ENCODE results near the gene CRADD.
"Not testable (repeated sequence)": the region's sequence is repeated elsewhere in the genome, so short reads cannot be mapped to it uniquely, and the experiment has no call there.

The CRADD gene

GRCh38 chr12:93706824-93707223 lies 29.6 kb downstream of the CRADD start:
- no peak for DNase-seq (ENCODE audit: low read depth in 2 of 2)

- DNase-seq (ENCODE audit: low read depth in 2 of 2), result no peak
These were observed 30.7 kb downstream of the CRADD start for GRCh38 chr12:93707836-93708235.

GRCh38 chr12:93708952-93709351 lies 31.8 kb downstream of the CRADD start:
- DNase-seq (ENCODE audit: low read depth in 2 of 2), result no peak

- no peak for DNase-seq (ENCODE audit: low read depth in 2 of 2)
These were observed 32.2 kb downstream of the CRADD start for GRCh38 chr12:93709386-93709785.

DNA sequence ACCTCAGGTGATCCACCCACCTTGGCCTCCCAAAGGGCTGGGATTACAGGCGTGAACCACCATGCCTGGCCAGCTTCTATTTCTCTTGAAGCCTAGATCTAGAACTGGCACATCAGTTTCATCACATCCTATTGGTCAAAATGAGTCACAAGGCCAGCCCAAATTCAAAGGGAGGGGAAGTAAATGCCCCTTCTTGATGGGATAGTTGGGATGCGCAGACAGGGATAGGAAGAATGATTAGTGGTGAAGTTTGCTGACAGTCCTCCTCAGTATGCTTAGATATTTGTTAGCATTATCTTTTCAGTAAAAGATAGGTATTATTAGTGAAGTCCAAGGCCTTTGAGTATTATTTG lies 33.4 kb downstream of the CRADD start:
- no peak for DNase-seq (ENCODE audit: low read depth in 2 of 2)

DNA sequence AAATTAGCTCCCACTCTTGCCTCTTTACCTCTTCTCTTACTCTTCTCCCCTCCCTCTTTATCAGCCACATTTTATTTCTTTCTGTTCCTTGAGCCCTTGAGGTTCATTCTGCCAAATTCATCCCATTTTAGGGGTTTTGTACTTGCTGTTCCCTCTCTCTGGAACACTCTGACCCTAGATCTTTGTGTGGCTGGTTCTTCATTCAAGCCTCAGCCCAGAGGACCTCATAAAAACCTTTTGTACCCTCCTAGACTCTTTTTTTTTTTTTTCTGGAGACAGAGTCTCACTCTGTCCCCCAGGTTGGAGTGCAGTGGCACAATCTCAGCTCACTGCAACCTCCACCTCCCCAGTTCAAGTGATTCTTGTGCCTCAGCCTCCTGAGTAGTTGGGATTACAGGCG lies 34.3 kb downstream of the CRADD start:
- not testable (repeated sequence) for DNase-seq (ENCODE audit: low read depth in 2 of 2)

DNA sequence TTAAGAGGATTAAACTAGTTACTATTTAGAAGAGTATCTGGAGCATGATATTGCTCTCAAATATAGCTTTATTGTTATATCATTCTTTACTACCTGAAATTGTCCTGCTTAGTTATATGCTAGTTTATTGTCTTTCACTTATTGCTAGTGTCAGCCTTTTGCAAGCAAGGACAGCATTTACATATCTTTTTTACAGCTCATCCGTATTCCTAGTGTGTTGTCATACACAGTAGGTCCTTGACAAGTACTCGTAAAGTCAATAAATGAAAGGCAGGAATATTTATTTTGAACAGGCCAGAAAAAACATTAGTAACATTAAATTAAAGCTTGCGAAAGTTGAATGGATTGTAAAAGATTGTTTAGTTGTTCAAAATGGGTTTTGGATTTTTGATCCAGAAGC lies 35.0 kb downstream of the CRADD start:
- DNase-seq (ENCODE audit: low read depth in 2 of 2), result no peak

- DNase-seq (ENCODE audit: low read depth in 2 of 2), result no peak
These were observed 35.9 kb downstream of the CRADD start for GRCh38 chr12:93713060-93713459.

DNA sequence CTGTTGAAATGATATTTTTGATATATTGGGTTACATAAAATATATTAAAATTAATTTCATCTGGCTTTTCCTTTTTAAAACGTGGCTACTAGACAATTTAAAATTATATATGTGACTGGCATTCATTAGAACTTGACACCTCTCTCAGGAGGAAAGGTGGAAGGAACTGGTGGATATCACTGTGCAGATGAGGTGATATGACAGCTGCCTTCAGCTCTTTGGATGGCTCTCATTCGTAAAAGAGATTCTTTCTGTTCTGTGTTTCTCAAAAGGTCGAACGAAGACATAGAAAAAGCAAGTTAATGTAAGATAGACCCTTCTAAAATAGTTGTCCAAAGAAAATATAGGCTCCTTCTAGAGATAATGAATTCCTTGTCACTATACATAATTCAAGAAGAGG lies 36.6 kb downstream of the CRADD start:
- no peak for DNase-seq (ENCODE audit: low read depth in 2 of 2)

DNA sequence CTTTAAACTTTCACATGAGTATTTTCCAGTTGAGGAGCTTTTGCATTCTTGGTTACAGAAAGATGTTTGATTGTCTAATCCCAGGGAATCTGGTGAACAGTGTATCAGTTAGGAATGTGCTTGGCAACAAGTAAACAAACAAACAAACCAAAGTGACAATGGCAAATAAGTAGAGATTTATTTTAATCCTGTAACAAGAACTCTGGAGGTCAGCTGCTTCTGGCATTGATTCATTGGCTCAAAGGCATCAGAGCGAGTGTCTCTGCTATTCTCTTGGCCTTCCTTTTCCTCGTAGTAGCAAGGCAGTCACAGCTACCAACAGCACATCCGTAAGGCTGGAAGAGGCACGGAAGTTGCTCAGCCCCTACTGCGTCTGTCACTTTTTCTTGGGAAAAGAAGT lies 37.2 kb downstream of the CRADD start:
- no peak for DNase-seq (ENCODE audit: low read depth in 2 of 2)

- DNase-seq (ENCODE audit: low read depth in 2 of 2), result no peak
These were observed 42.5 kb downstream of the CRADD start for GRCh38 chr12:93719710-93720109.

GRCh38 chr12:93720559-93720958 lies 43.4 kb downstream of the CRADD start:
- DNase-seq (ENCODE audit: low read depth in 2 of 2), result no peak

- no peak for DNase-seq (ENCODE audit: low read depth in 2 of 2)
These were observed 45.0 kb downstream of the CRADD start for GRCh38 chr12:93722179-93722578.

GRCh38 chr12:93722835-93723567 lies 45.8 kb downstream of the CRADD start:
- DNase-seq (ENCODE audit: low read depth in 2 of 2), result no peak

GRCh38 chr12:93723568-93723930 lies 46.4 kb downstream of the CRADD start:
- DNase-seq (ENCODE audit: low read depth in 2 of 2), result no peak

DNA sequence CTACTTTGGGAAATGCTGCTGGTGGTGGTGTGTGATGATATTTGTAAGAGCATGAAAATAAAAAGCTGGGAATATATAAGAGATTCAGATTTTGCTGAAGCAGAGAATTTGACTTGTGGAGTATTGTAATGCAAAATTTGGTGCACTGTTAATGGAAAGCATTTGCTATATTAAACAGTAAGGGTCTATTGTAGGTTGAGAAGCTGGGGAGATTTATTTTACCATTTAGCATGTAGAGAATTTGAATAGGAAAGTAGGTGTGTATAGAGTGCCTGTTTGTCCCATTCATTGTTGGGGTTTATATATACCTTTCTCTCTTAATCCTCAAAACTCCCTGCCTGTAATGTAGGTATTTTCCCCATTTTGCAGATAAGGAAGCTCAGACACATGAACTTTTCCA lies 48.4 kb downstream of the CRADD start:
- no peak for DNase-seq (ENCODE audit: low read depth in 2 of 2)

DNA sequence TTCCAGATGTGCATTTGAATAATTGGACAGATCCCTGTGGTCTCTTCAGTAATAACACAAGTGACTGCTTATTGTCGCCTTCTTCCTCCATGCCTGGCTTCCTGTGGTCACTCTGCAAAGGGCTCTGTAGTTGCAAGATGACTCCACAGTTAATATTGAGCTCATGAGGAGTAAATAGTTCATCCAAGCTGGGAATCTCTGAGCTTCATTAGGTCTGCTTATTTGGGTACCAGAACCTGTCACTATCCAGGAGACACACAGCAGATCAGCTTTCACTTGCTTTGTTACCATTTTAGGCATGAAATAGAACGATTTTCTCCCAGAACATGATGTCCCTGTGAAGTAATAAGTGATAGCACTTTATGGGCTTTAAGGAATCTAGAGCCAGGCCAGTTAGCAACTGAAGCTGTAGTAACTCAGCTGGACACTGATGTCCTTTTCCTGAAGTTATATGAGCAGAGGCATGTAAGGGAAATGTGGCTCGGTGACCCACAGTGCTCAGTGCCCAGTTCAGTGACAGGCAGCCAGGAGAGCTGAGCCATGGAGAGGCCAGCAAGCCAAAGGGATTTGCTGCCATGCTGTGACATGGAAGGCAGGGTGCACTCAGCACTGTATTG lies 50.1 kb downstream of the CRADD start:
- DNase-seq (ENCODE audit: low read depth in 2 of 2), result no peak

GRCh38 chr12:93727911-93728310 lies 50.7 kb downstream of the CRADD start:
- no peak for DNase-seq (ENCODE audit: low read depth in 2 of 2)

GRCh38 chr12:93729934-93730333 lies 52.8 kb downstream of the CRADD start:
- no peak for DNase-seq (ENCODE audit: low read depth in 2 of 2)

DNA sequence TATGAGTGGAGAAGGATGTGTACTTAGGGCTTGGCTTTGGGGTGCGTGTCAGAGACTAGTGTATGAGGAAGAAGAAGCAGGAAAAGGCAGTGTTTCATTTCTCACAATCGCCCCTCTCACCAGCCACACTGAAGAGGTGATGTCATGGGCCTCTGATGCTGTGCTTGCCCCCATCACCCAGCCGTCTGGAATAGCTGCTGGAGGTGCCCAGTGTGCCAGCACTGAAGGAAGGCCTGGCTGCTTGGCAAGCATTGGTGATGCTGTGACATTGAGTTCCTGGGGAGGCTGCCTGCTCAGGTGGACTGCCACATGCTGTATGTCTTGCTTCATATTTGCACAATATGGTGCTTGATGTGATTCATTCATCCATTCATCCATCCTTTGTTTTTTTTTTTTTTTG lies 56.2 kb downstream of the CRADD start:
- no peak for DNase-seq (ENCODE audit: low read depth in 2 of 2)

DNA sequence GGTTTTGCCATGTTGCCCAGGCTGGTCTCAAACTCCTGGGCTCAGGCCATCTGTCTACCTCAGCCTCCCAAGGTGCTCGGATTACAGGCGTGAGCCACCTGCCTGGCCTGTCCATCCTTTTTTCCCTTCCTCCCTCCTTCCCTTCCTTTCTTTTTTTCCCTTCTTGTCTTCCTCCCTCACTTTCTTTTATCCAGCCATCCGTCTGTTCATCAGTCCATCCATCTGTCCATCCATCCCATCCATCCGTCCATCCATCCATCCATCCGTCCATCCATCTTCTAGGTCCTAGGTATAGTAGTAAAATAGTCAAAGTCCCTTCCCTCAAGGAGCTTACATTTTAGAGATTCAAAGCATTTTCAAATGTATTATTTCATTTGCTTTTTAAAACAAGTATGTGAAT lies 56.8 kb downstream of the CRADD start:
- no peak for DNase-seq (ENCODE audit: low read depth in 2 of 2)

GRCh38 chr12:93734784-93735183 lies 57.6 kb downstream of the CRADD start:
- no peak for DNase-seq (ENCODE audit: low read depth in 2 of 2)

- DNase-seq (ENCODE audit: low read depth in 2 of 2), result no peak
These were observed 59.5 kb downstream of the CRADD start for GRCh38 chr12:93736640-93737178.
